ENCODE results near the gene RBBP7.

GRCh38 chrX:16814597-16814996 is 55.6 kb downstream of the RBBP7 start:
- no peak for TF ChIP-seq POLR2A (IDR thresholded peaks at IDR 0.05)
- no peak for TF ChIP-seq CTCF (IDR thresholded peaks at IDR 0.05)

All from thyroid gland (tissue), 4 donors.